PC-9 (cell line): Measurements from ENCODE around the gene TMEM266. TPM values are rescaled to one million over a fixed set of nuclear protein-coding genes. Genes with fewer than 3 reads are reported as not detected.
A peak's percentile ranks its signal among the peaks of the same experiment; 100 is the strongest.

Source experiments
- BruUV-seq: library from RNA; stranded (reverse); fragments of 400-500 nt; replicated peaks from 2 replicates; lab custom pipeline; 2021; lab: Mats Ljungman, UMichigan
- CTCF ChIA-PET: fragments of 300-600 bp; sonication (Branson Sonifier 250); formaldehyde crosslinking; loops from one replicate; lab custom pipeline; 2022; ENCODE audit warnings: antibody characterized with exemption; lab: Charles Lee
- POLR2A ChIA-PET: fragments of 300-600 bp; sonication (Branson Sonifier 250); formaldehyde crosslinking; loops from one replicate; lab custom pipeline; 2022; ENCODE audit warnings: antibody characterized with exemption; ENCODE audit not compliant: unreplicated experiment; lab: Charles Lee
- DNase-seq, 2 experiments: peaks; one replicate each; pipeline versions ENCODE4 v3.0.0 to v3.0.0-alpha.2; 2015 to 2022; ENCODE audit warnings: mixed read lengths in 1 of 2
- H2AFZ ChIP-seq: fragments of 200-600 bp; sonication (generic); 2 replicates; pipeline ENCODE4 v1.8.1; 2017; ENCODE audit warnings: antibody characterized with exemption
- H3F3A ChIP-seq: fragments of 200-600 bp; sonication (generic); 2 replicates; pipeline ENCODE4 v1.8.1; 2017; ENCODE audit warnings: antibody characterized with exemption, mild to moderate bottlenecking, low read depth; ENCODE audit not compliant: insufficient read depth
- H3K27ac ChIP-seq: fragments of 200-600 bp; sonication (generic); 2 replicates; pipeline ENCODE4 v1.6.1; 2016; ENCODE audit warnings: mixed run types
- H3K27me3 ChIP-seq: fragments of 200-600 bp; sonication (generic); 2 replicates; pipeline ENCODE4 v1.6.1; 2016; ENCODE audit warnings: low read depth, mixed run types; ENCODE audit not compliant: insufficient read depth
- H3K36me3 ChIP-seq: fragments of 200-600 bp; sonication (generic); 2 replicates; pipeline ENCODE4 v1.6.1; 2016; ENCODE audit warnings: low read depth, mixed run types
- H3K4me1 ChIP-seq: fragments of 200-600 bp; sonication (generic); replicated peaks from 2 replicates; pipeline ENCODE4 v1.6.1; 2016; ENCODE audit warnings: mixed run types; ENCODE audit not compliant: insufficient read depth
- H3K4me2 ChIP-seq: fragments of 200-600 bp; sonication (generic); 2 replicates; pipeline ENCODE4 v1.6.1; 2017; ENCODE audit warnings: mixed run types
- H3K4me3 ChIP-seq: fragments of 200-600 bp; sonication (generic); 2 replicates; pipeline ENCODE4 v1.6.1; 2016; ENCODE audit warnings: mixed run types
- H3K79me2 ChIP-seq: fragments of 200-600 bp; sonication (generic); 2 replicates; pipeline ENCODE4 v1.6.1; 2017; ENCODE audit warnings: low read depth, mixed run types
- H3K9me2 ChIP-seq: fragments of 200-600 bp; sonication (generic); 2 replicates; pipeline ENCODE4 v1.8.1; 2017; ENCODE audit warnings: mild to moderate bottlenecking; ENCODE audit not compliant: insufficient read depth
- H3K9me3 ChIP-seq: fragments of 200-600 bp; sonication (generic); 2 replicates; pipeline ENCODE4 v1.8.1; 2016; ENCODE audit warnings: low read depth; ENCODE audit not compliant: insufficient read depth
- H4K20me1 ChIP-seq: fragments of 200-600 bp; sonication (generic); 2 replicates; pipeline ENCODE4 v1.8.1; 2017; ENCODE audit not compliant: insufficient read depth
- EZH2 ChIP-seq: fragments of 200-600 bp; sonication (generic); IDR thresholded peaks from 2 replicates; pipeline ENCODE4 v1.8.0; 2017; ENCODE audit warnings: antibody characterized with exemption, low read depth
- intact Hi-C: fragments of 100-400 bp; cut with micrococcal nuclease; formaldehyde crosslinking; loops from one replicate; pipeline ENCODE4 v1.10.0; 2022; ENCODE audit not compliant: unreplicated experiment
- total RNA-seq: library from RNA; stranded (reverse); gene quantifications from 2 replicates; pipeline ENCODE4 v1.2.3, GENCODE V29; 2021
- TF ChIP-seq, protein P1 (sequence below): fragments of 200-600 bp; sonication (generic); conservative IDR thresholded peaks from 2 replicates; pipeline ENCODE4 v1.6.1; 2017; ENCODE audit warnings: mixed run types, antibody characterized with exemption, mild to moderate bottlenecking, moderate library complexity

TMEM266 gene
- total RNA-seq, 1 experiment from 2014 or later = 0.41 TPM

GRCh38 chr15:76140074-76140464, 80.3 kb downstream of the TMEM266 start:
- Histone ChIP-seq H4K20me1 (no peaks in the 10 kb centered on the region), H3K9me3 (no peaks in the 10 kb centered on the region), H3K4me1 (no peaks in the 10 kb centered on the region), H3K4me2 (no peak overlapping the region), H3K27ac (no peak overlapping the region), H3K4me3 (no peak overlapping the region), H3K79me2 (no peaks in the 10 kb centered on the region), H3K27me3 (peaks cover 18% of the 10 kb centered on the region), H3K36me3 (no peaks in the 10 kb centered on the region), H3F3A (no peaks in the 10 kb centered on the region), H3K9me2 (no peaks in the 10 kb centered on the region), H2AFZ (no peak overlapping the region)
- no peak for DNase-seq
- intact Hi-C loops = no loop called here
- CTCF ChIA-PET = interaction anchor here (0.9 to 4.2 kb wide), 6 partner anchors 69 to 338 kb away, joined by 3 to 68 read pairs (median 6); partner anchors contain the start of genes NRG4 and TMEM266
- POLR2A ChIA-PET = no interaction called here
- TF ChIP-seq EZH2 = no peak
- TF ChIP-seq, protein P1, sequence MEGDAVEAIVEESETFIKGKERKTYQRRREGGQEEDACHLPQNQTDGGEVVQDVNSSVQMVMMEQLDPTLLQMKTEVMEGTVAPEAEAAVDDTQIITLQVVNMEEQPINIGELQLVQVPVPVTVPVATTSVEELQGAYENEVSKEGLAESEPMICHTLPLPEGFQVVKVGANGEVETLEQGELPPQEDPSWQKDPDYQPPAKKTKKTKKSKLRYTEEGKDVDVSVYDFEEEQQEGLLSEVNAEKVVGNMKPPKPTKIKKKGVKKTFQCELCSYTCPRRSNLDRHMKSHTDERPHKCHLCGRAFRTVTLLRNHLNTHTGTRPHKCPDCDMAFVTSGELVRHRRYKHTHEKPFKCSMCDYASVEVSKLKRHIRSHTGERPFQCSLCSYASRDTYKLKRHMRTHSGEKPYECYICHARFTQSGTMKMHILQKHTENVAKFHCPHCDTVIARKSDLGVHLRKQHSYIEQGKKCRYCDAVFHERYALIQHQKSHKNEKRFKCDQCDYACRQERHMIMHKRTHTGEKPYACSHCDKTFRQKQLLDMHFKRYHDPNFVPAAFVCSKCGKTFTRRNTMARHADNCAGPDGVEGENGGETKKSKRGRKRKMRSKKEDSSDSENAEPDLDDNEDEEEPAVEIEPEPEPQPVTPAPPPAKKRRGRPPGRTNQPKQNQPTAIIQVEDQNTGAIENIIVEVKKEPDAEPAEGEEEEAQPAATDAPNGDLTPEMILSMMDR = no peak
- no TSS peak for BruUV-seq

DNA sequence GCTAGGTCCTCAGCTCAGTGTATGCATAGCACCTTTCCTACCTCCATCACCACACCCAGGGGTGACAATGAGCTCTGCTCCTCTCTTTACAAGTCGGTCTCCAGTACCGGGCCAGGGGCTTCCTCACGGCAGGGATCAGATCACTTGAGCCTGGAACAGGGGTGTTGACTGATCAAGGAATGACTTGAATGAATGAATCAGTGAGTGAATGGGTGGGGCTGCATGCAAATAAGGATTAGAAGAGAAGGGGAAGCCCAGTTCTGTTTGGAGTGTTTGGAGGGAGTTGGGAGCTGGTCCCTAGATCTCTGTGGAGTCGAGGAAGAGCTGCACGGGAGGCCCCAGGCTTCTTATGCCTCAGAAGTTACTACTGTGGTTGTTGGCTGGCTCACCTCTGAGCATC, 87.0 kb downstream of the TMEM266 start:
- peaks cover 37% of the 10 kb centered on the region for H3K27me3 ChIP-seq
- no peaks in the 10 kb centered on the region for H3K9me3 ChIP-seq
- no peaks in the 10 kb centered on the region for H3K79me2 ChIP-seq
- no peaks in the 10 kb centered on the region for H3K9me2 ChIP-seq
- peaks cover 11% of the 10 kb centered on the region for H3K4me1 ChIP-seq
- DNase-seq = no peak
- H3K27ac ChIP-seq = no peak overlapping the region
- no peaks in the 10 kb centered on the region for H3K36me3 ChIP-seq
- H2AFZ ChIP-seq = no peak overlapping the region
- no peaks in the 10 kb centered on the region for H4K20me1 ChIP-seq
- POLR2A ChIA-PET = no interaction called here
- no peak overlapping the region for H3K4me2 ChIP-seq
- H3F3A ChIP-seq = 0 out of 2 replicates have a peak, but pooled peaks cover 4% of the 10 kb centered on the region
- H3K4me3 ChIP-seq = no peak overlapping the region
- intact Hi-C loops = no loop called here
- CTCF ChIA-PET = interaction anchor here (0.6 kb wide), 2 partner anchors 254 to 778 kb away, joined by 4 to 8 read pairs; no protein-coding TSS in a partner anchor
- TF ChIP-seq EZH2 = no peak
- TF ChIP-seq, protein P1 = no peak
- no TSS peak for BruUV-seq

DNA sequence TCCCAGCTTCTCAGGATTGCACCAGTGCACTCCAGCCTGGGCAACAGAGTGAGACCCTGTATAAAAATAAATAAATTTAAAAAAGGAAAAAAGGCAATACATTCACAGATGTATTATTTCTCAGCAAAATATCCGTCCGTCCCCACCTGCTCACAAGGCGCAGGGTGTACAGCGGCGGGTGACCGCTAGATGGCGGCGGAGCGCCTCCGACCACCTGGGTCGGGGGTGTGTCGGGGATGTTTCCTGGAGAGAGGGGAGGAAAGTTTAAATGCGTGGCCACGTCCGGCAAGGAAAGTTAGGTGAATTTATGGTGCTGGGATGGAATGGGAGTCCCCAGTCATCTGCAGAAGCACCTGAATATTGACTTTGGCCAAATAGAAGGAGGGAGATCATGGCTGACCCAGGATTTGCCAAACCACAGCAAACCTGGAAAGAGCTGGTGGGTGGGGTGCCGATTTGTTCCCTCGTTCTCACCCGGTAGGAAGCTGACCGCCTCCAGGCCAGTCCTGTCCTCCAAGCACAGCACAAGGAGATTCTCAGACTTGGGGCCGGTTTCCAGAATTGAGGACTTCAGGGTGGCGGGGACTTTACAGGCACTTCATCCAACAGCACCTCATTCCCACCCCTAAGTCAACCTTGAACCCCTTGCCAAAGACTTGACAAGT, 88.3 kb downstream of the TMEM266 start:
- no peak overlapping the region for H2AFZ ChIP-seq
- no peaks in the 10 kb centered on the region for H3K79me2 ChIP-seq
- H3K27ac ChIP-seq = no peak overlapping the region
- no TSS peak for BruUV-seq
- intact Hi-C loops = loop anchor here (1.0 kb wide), 1 partner anchor 718 kb away; no protein-coding TSS in a partner anchor
- DNase-seq = peak in 1 of 2 experiments; percentile 71
- 0 out of 2 replicates have a peak, but pooled peaks cover 4% of the 10 kb centered on the region for H3F3A ChIP-seq
- CTCF ChIA-PET = no interaction called here
- no peaks in the 10 kb centered on the region for H3K9me2 ChIP-seq
- POLR2A ChIA-PET = no interaction called here
- no peaks in the 10 kb centered on the region for H3K36me3 ChIP-seq
- H3K27me3 ChIP-seq = peaks cover 34% of the 10 kb centered on the region
- peak overlapping the region; percentile 35; the same call in 1 of the 2 replicates for H3K4me3 ChIP-seq
- no peak for TF ChIP-seq EZH2
- TF ChIP-seq, protein P1 = peak; percentile 96
- H3K9me3 ChIP-seq = no peaks in the 10 kb centered on the region
- H3K4me1 ChIP-seq = peaks cover 11% of the 10 kb centered on the region
- no peaks in the 10 kb centered on the region for H4K20me1 ChIP-seq
- H3K4me2 ChIP-seq = peak overlapping the region; percentile 73
